NCI-H2107 (cell line): ENCODE data around the gene NDUFS7.
A peak's percentile ranks its signal among the peaks of the same experiment; 100 is the strongest.

Experiments used
- DNase-seq: peaks from one replicate; lab custom pipeline; 2025; lab: John Stamatoyannopoulos, UW

The NDUFS7 gene

GRCh38 chr19:1386945-1387683, 3.4 kb downstream of the NDUFS7 start:
- no peak for DNase-seq

- no peak for DNase-seq
Measured at GRCh38 chr19:1387684-1388636, 4.3 kb downstream of the NDUFS7 start.

- no peak for DNase-seq
Measured at GRCh38 chr19:1388637-1389026, 4.9 kb downstream of the NDUFS7 start.

GRCh38 chr19:1389033-1389940, 5.6 kb downstream of the NDUFS7 start:
- DNase-seq, result no peak

GRCh38 chr19:1390890-1391423, 7.2 kb downstream of the NDUFS7 start:
- DNase-seq, result no peak

GRCh38 chr19:1392407-1392806, 8.7 kb downstream of the NDUFS7 start:
- DNase-seq, result no peak

- no peak for DNase-seq
Measured at GRCh38 chr19:1392939-1393530, 9.3 kb downstream of the NDUFS7 start.

- DNase-seq, result no peak
Measured at GRCh38 chr19:1393841-1394240, 10.1 kb downstream of the NDUFS7 start.

- DNase-seq, result no peak
Measured at GRCh38 chr19:1394252-1395193, 10.8 kb downstream of the NDUFS7 start.

- DNase-seq, result no peak
Measured at GRCh38 chr19:1395194-1396018, 11.7 kb downstream of the NDUFS7 start.

- no peak for DNase-seq
Measured at GRCh38 chr19:1396019-1396767, 12.5 kb downstream of the NDUFS7 start.

GRCh38 chr19:1396768-1397679, 13.3 kb downstream of the NDUFS7 start:
- no peak for DNase-seq

- DNase-seq, result no peak
Measured at GRCh38 chr19:1397838-1398237, 14.1 kb downstream of the NDUFS7 start.

- no peak for DNase-seq
Measured at GRCh38 chr19:1399079-1399478, 15.4 kb downstream of the NDUFS7 start.

GRCh38 chr19:1399745-1400144, 16.0 kb downstream of the NDUFS7 start:
- DNase-seq, result no peak

- peak; percentile 35 for DNase-seq
Measured at GRCh38 chr19:1400281-1401137, 16.8 kb downstream of the NDUFS7 start.
